Activated naive CD4-positive, alpha-beta T cell treated with Interleukin-2 at 50 U/mL for 16 hours (primary cell): ENCODE data around the gene TBL1XR1.

ENCODE experiments used
- DNase-seq: peaks from one replicate; pipeline ENCODE4 v3.0.0-alpha.2; 2020

The TBL1XR1 gene

GRCh38 chr3:176995946-176996345, 201.3 kb downstream of the TBL1XR1 start:
- DNase-seq = no peak

GRCh38 chr3:176994891-176995781, 202.1 kb downstream of the TBL1XR1 start:
- no peak for DNase-seq

DNA sequence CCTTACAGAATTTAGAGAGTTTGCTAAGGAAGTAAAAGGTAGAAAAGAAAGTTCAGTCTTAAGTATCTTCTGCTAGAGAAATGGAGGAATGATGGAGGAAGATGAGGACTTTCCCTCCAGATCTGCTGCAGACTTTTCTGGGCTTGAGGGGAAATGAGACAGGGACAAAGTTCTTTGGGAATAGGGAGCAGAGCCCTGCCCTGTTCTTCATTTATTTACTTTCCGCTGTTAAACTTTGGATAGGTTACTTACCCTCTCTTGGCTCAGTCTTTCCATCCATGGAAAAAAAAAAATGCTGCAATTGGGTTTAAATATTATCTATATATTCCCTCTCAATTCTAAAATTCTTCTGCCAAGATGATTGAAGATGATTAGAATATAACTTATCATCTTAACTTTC, 202.9 kb downstream of the TBL1XR1 start:
- no peak for DNase-seq

DNA sequence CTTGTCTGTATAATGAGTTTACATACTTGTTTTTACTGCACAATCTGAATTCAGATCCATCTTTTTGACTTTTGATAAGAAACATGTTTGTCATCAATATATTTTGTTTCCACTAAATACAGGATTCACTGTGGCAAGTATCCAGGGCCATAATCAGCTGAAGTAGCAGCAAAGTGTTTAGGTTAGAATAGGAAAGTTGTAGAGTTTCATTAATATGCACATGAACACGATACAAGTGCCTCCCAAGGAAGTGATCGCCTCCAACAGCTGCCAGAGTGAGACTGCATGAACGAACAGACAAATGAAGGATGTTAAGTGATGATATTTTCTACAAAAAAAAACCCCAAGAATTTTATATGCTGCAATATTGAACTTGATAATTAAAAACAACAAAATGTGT, 204.3 kb downstream of the TBL1XR1 start:
- DNase-seq = no peak

GRCh38 chr3:176992565-176992964, 204.7 kb downstream of the TBL1XR1 start:
- DNase-seq = no peak

- no peak for DNase-seq
These were observed 208.5 kb downstream of the TBL1XR1 start for GRCh38 chr3:176988795-176989194.

DNA sequence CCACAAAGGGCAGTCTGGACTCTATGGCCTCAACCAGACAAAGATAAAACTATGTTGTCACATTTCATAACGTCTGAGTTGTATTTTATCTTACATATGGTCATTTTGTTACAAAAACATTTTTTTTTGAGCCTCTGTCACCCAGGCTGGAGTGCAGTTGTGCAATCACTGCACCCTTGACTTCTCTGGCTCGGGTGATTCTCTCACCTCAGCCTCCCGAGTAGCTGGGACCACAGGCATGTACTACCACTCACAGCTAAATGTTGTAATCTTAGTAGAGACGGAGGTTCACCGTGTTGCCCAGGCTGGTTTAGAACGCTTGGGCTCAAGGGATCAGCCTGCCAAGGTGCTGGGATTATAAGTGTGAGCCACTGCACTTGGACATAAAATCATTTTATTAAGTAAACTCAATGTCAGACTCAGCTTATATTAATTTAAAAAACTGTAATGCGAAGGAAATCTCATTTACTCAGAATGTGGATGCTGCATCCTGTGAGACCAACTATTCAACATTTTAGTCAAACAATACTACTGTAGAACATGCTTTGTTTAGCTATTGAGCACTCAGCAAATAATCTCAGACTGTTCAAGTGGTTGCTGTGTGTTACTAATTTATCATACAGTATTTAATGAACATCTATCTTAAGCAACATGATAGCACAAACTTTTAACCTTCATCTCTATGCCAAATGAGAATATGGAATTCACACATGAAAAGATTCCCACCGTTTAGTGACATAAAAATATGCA, 209.2 kb downstream of the TBL1XR1 start:
- no peak for DNase-seq

DNA sequence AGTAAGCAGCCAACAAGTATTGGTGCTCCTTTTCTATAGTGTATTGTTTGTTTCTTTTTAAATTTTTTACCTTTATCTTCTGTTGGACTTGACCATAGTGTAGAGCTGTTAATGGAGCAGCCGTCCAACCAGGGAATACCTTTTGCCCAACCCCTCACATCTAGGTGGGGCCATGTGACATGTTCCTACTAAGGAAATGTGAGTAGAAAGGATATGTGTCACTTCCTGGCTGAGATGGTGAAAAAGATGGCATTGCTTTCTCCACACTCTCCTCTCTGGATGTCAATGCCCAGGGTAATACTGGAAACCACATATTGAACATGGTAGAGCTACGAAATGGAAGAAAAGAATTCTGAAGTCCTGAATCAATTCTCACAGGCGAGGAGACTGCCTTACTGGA, 218.8 kb downstream of the TBL1XR1 start:
- DNase-seq = no peak

DNA sequence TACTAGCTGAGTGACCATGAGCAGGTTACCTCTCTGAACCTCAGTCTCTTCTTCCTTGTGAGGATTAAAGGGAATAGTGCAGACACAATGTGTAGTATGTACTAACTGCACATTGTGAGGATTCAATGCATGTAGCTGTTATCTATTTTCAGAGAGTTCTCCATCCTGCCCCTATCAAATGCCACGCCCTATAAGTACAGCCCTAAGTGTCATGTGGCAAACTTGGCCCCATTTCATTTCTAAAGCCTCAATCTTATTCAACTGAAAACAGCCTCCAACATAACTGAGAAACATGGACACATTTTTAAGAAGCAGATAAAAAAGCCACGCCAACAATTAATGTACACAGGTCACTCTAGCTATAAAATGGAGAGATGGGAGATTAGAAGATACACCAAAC, 220.0 kb downstream of the TBL1XR1 start:
- DNase-seq = no peak

DNA sequence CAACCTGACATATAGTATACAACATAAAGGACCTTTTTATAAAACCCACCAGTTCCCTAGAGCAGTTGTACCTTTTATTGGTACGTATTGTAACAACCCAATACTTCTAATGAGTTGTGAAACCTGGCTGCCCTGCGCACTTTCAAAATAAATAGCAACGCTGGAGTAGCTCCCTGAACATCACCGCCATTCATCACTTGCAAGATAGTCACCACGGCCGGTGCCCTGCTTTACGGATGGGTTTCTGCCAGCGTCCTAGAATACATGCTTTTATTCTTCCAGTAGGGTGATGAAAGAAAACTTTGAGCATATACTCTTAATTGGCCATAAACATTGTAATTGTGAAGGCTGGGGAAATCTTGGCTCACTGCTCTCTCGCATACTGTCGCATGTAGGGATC, 220.7 kb downstream of the TBL1XR1 start:
- no peak for DNase-seq

- no peak for DNase-seq
These were observed 223.0 kb downstream of the TBL1XR1 start for GRCh38 chr3:176974279-176974678.

- DNase-seq = no peak
These were observed 225.6 kb downstream of the TBL1XR1 start for GRCh38 chr3:176971613-176972174.

DNA sequence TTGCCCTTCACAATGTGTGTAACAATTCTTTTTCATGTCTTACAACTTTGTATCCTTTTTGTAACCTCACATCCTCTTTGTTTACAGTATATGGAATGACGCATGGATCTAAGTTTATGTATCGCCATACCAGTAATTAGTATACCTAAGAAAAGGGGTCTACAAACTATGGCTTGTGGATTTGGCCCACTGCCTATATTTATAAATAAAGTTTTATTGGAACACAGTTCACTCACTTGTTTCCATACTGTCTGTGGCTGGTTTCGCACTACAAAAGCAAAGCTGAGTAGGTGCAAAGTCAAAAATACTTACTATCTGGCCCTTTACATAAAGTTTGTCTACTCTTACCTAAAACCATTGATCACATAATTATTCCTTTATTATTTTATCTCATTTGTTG, 226.5 kb downstream of the TBL1XR1 start:
- no peak for DNase-seq

DNA sequence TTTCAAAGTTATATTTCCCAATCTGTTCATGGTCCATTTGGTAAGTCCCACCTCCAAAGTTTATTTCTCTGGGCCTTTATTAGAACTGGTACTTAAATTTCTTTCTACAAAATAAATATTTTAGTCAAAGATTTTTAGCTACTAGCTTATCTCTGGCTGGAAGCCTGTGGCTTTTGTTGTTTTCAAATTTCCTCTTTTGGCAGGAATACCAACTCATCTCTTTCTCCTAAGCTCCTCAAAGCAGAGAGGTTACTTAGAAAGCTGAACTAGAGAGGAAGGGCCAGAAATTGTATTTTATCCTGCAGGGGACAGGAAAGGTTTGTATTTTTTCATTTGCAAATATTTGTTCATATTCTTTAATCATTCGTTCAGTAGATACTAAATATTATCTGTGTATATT, 227.8 kb downstream of the TBL1XR1 start:
- DNase-seq = no peak
